ENCODE results near the gene B3GNT3.
A peak's percentile ranks its signal among the peaks of the same experiment; 100 is the strongest.

DNA sequence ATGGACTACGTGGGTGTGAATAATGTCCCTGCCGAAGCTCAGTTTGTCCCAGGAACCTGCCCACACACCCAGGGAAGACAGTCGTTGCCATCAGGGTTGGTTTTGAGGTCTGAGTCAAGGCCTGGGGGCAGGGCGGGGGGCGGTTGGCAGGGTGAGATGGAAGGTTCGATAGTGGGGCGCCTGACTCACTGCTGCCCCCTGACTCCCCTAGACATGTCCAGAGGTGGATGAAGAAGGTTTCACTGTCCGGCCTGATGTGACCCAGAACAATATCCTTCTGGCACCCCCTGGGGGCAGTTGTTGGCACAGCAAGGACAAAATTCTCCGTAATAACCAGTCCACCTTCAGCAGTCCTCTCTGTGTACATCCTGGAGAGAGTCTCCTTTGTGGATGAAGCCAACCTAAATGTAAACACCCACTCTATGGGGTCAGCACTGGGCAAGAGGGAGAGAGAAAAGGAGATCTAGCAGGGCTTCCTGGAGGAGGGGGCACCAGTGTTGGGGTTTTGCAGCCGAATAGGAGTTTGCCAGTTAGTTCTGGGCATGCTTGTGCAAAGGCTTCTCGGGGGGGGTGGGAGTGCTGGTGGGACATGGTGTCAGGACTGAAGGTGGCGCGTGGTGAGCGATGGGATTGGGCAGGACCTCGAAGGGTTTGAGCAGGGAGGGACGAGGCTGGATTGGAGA lies 19.6 kb upstream of the B3GNT3 start:
- TF ChIP-seq, protein P1, sequence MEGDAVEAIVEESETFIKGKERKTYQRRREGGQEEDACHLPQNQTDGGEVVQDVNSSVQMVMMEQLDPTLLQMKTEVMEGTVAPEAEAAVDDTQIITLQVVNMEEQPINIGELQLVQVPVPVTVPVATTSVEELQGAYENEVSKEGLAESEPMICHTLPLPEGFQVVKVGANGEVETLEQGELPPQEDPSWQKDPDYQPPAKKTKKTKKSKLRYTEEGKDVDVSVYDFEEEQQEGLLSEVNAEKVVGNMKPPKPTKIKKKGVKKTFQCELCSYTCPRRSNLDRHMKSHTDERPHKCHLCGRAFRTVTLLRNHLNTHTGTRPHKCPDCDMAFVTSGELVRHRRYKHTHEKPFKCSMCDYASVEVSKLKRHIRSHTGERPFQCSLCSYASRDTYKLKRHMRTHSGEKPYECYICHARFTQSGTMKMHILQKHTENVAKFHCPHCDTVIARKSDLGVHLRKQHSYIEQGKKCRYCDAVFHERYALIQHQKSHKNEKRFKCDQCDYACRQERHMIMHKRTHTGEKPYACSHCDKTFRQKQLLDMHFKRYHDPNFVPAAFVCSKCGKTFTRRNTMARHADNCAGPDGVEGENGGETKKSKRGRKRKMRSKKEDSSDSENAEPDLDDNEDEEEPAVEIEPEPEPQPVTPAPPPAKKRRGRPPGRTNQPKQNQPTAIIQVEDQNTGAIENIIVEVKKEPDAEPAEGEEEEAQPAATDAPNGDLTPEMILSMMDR (IDR thresholded peaks at IDR 0.05), result peak; percentile 30 to 48 (median 46)
- no peak for TF ChIP-seq POLR2A (IDR thresholded peaks at IDR 0.05)
